HCT116 (cell line): ENCODE measurements around the gene FGF22. TPM values are rescaled to one million over a fixed set of nuclear protein-coding genes. Genes with fewer than 3 reads are reported as not detected.

Source experiments
- ATAC-seq: fragments of 200-7000 bp; cut with Tn5 transposase; 2 replicates; pipeline ENCODE4 v1.9.1; 2020; ENCODE audit warnings: mild to moderate bottlenecking, moderate library complexity
- BruUV-seq: library from RNA; stranded (reverse); fragments of 400-500 nt; replicated peaks from 2 replicates; lab custom pipeline; 2021; lab: Mats Ljungman, UMichigan
- CTCF ChIA-PET: fragments of 300-600 bp; sonication (Branson Sonifier 250); formaldehyde crosslinking; loops from one replicate; lab custom pipeline; 2021; ENCODE audit warnings: antibody characterized with exemption; lab: Charles Lee
- POLR2A ChIA-PET: fragments of 300-600, 350-600 bp; sonication (Branson Sonifier 250); formaldehyde crosslinking; loops from one replicate; lab custom pipeline; 2021; ENCODE audit warnings: antibody characterized with exemption; lab: Charles Lee
- RAD21 ChIA-PET, 2 experiments: fragments of 300-600 bp; sonication (Branson Sonifier 250); formaldehyde crosslinking; loops; one replicate each; lab custom pipeline; 2023; ENCODE audit warnings: low total read pairs in 2 of 2; ENCODE audit not compliant: uncharacterized antibody in 2 of 2, unreplicated experiment in 2 of 2, low non-redundant PET in 1 of 2; lab: Charles Lee
- DNase-seq: peaks from one replicate; pipeline ENCODE4 v3.0.0-alpha.2; 2010; ENCODE audit warnings: low read depth, low spot score
- H2AFZ ChIP-seq: fragments of 200-600 bp; shearing (Covaris generic), sonication (generic); 2 replicates; pipeline ENCODE4 v1.6.1; 2017; ENCODE audit warnings: low read depth, mixed run types, mixed read lengths, antibody characterized with exemption, low read length; ENCODE audit not compliant: poor library complexity, severe bottlenecking
- H3K27ac ChIP-seq: 2 replicates; pipeline ENCODE4 v1.5.1; 2012; ENCODE audit warnings: low read depth, low read length
- H3K27me3 ChIP-seq: fragments of 200-600 bp; sonication (generic); 2 replicates; pipeline ENCODE4 v1.6.1; 2016; ENCODE audit warnings: mixed run types, low read length, mixed read lengths; ENCODE audit not compliant: insufficient read depth
- H3K36me3 ChIP-seq, 2 experiments: fragments of 200-500 bp in 1 of 2; fragments of 200-600 bp in 1 of 2; sonication (Bioruptor generic) in 1 of 2; sonication (generic) in 1 of 2; 2 replicates each; pipeline versions ENCODE4 v1.5.1 to v1.6.1; 2014 to 2016; ENCODE audit warnings: low read length in 2 of 2, inconsistent platforms in 1 of 2, mixed read lengths in 1 of 2, mixed run types in 1 of 2; ENCODE audit not compliant: insufficient read depth in 2 of 2, control insufficient read depth in 1 of 2
- H3K4me1 ChIP-seq, 2 experiments: fragments of 200-600 bp in 1 of 2; sonication (generic) in 1 of 2; 2 replicates each; pipeline versions ENCODE4 v1.5.1 to v1.6.1; 2012 to 2017; ENCODE audit warnings: low read length in 2 of 2, inconsistent platforms in 1 of 2, mild to moderate bottlenecking in 1 of 2, mixed read lengths in 1 of 2, mixed run types in 1 of 2, moderate library complexity in 1 of 2; ENCODE audit not compliant: insufficient read depth in 2 of 2, control insufficient read depth in 1 of 2
- H3K4me2 ChIP-seq: fragments of 200-600 bp; sonication (generic); 2 replicates; pipeline ENCODE4 v1.6.1; 2017; ENCODE audit warnings: mixed run types, low read length, mixed read lengths
- H3K4me3 ChIP-seq, 2 experiments: fragments of 200-600 bp in 1 of 2; sonication (generic) in 1 of 2; replicated peaks in 1 of 2; 2 replicates each; pipeline ENCODE4 v1.5.1; 2011 to 2016; ENCODE audit warnings: low read length in 2 of 2, control low read depth in 1 of 2, low read depth in 1 of 2, mild to moderate bottlenecking in 1 of 2, mixed read lengths in 1 of 2, mixed run types in 1 of 2
- H3K79me2 ChIP-seq: fragments of 200-600 bp; sonication (generic); 2 replicates; pipeline ENCODE4 v1.6.1; 2017; ENCODE audit warnings: mild to moderate bottlenecking, mixed run types, low read length, moderate library complexity, mixed read lengths; ENCODE audit not compliant: insufficient read depth
- H3K9ac ChIP-seq: fragments of 200-600 bp; sonication (generic); 2 replicates; pipeline ENCODE4 v1.6.1; 2016; ENCODE audit warnings: low read length, mixed read lengths
- H3K9me2 ChIP-seq: fragments of 200-600 bp; sonication (generic), shearing (Covaris generic); 2 replicates; pipeline ENCODE4 v1.6.1; 2017; ENCODE audit warnings: mixed run types, mild to moderate bottlenecking, moderate library complexity; ENCODE audit not compliant: insufficient read depth
- H3K9me3 ChIP-seq, 2 experiments: fragments of 200-500 bp in 1 of 2; fragments of 200-600 bp in 1 of 2; sonication (Bioruptor generic) in 1 of 2; sonication (generic) in 1 of 2; 2 replicates each; pipeline ENCODE4 v1.6.1; 2014 to 2017; ENCODE audit warnings: low read length in 2 of 2, mixed read lengths in 2 of 2, inconsistent platforms in 1 of 2, low read depth in 1 of 2, mild to moderate bottlenecking in 1 of 2, mixed run types in 1 of 2, moderate library complexity in 1 of 2; ENCODE audit not compliant: control insufficient read depth in 1 of 2, insufficient read depth in 1 of 2
- H4K20me1 ChIP-seq: fragments of 200-600 bp; sonication (generic), shearing (Covaris generic); 2 replicates; pipeline ENCODE4 v1.6.1; 2017; ENCODE audit warnings: mixed run types, mild to moderate bottlenecking, moderate library complexity; ENCODE audit not compliant: insufficient read depth
- FOSL1 ChIP-seq: IDR thresholded peaks from 2 replicates; pipeline ENCODE4 v1.6.1; 2012; ENCODE audit warnings: low read depth
- SIN3A ChIP-seq: IDR thresholded peaks from 2 replicates; pipeline ENCODE4 v1.6.1; 2012; ENCODE audit warnings: low read depth
- SP1 ChIP-seq: IDR thresholded peaks from 2 replicates; pipeline ENCODE4 v1.6.1; 2012; ENCODE audit warnings: low read depth
- ZFX ChIP-seq: fragments of 450-650 bp; IDR thresholded peaks from 2 replicates; pipeline ENCODE4 v1.6.1; 2017
- intact Hi-C: fragments of 100-400 bp; cut with micrococcal nuclease; formaldehyde crosslinking; loops from 2 replicates; pipeline ENCODE4 v1.10.0; 2022
- total RNA-seq: library from RNA; stranded (reverse); gene quantifications from one replicate; pipeline ENCODE4 v1.2.1, GENCODE V29; 2021; ENCODE audit not compliant: unreplicated experiment
- TF ChIP-seq, protein P1 (sequence below): IDR thresholded peaks from 2 replicates; pipeline ENCODE4 v1.6.1; 2012

The FGF22 gene
- total RNA-seq, 1 experiment from 2014 or later, result 1.5 TPM

DNA sequence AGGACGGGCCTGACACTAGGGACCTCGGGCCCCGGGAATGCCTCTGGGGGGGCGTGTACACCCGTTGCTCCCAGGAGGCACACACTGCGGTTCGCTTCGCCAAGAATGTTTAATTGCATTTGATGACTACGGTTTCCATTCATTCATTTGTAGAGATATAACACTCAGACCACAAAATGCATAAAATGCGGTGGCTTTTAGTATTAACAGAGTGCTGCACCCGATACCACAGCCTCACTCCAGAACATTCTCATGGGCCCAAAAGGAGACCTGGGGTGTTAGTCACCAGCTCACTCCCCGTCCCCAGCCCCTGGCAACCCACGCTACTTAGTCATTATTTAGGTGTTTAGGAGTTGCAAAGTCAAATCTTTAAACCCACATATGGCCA is 28.2 kb upstream of the FGF22 start:
- no peaks in the 10 kb centered on the region for H3K9me3 ChIP-seq
- H3K36me3 ChIP-seq, result peaks cover 0 to 6% of the 10 kb centered on the region in 2 experiments; a peak in 1 of 4 replicates
- H3K4me1 ChIP-seq, result peaks cover 8 to 11% of the 10 kb centered on the region in 2 experiments; a peak in 3 of 4 replicates
- RAD21 ChIA-PET, result no interaction called here
- intact Hi-C loops, result no loop called here
- H2AFZ ChIP-seq, result no peak overlapping the region
- ATAC-seq (no peak), DNase-seq (no peak)
- H3K9ac ChIP-seq, result no peak overlapping the region
- CTCF ChIA-PET, result no interaction called here
- no peak overlapping the region for H3K27ac ChIP-seq
- no peaks in the 10 kb centered on the region for H3K79me2 ChIP-seq
- H3K9me2 ChIP-seq, result no peaks in the 10 kb centered on the region
- no peak overlapping the region for H3K4me3 ChIP-seq
- no peaks in the 10 kb centered on the region for H3K27me3 ChIP-seq
- POLR2A ChIA-PET, result no interaction called here
- H3K4me2 ChIP-seq, result no peak overlapping the region
- H4K20me1 ChIP-seq, result no peaks in the 10 kb centered on the region
- BruUV-seq, result no TSS peak
- TF ChIP-seq ZFX (peak; percentile 3; the same call in 1 of the 2 replicates), SP1 (no peak)

DNA sequence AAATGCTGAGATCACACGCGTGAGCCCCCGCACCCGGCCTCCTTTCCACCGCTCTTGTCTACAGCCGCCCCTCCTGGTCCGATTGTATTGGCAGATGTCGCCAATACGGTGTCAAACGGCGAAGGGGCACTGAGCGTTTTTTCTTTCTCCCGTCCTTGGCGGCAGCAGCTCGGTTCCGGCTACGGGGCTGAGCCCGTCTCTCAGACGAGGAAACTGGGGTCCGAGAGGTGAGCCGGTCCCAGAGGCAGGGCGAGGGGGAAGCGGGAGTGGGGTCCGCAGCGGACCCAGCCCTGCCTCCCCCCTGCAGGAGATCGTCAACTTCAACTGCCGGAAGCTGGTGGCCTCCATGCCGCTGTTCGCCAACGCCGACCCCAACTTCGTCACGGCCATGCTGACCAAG is 26.7 kb upstream of the FGF22 start:
- Histone ChIP-seq H2AFZ (no peak overlapping the region), H3K4me2 (no peak overlapping the region), H3K4me1 (peaks cover 8 to 11% of the 10 kb centered on the region in 2 experiments; a peak in 3 of 4 replicates), H3K9me3 (no peaks in the 10 kb centered on the region), H3K27ac (no peak overlapping the region), H4K20me1 (no peaks in the 10 kb centered on the region), H3K9me2 (no peaks in the 10 kb centered on the region), H3K9ac (no peak overlapping the region), H3K36me3 (peaks cover 0 to 6% of the 10 kb centered on the region in 2 experiments; a peak in 2 of 4 replicates), H3K27me3 (no peaks in the 10 kb centered on the region), H3K79me2 (no peaks in the 10 kb centered on the region), H3K4me3 (no peak overlapping the region)
- TF ChIP-seq FOSL1 (no peak), SIN3A (no peak)
- TF ChIP-seq, protein P1, sequence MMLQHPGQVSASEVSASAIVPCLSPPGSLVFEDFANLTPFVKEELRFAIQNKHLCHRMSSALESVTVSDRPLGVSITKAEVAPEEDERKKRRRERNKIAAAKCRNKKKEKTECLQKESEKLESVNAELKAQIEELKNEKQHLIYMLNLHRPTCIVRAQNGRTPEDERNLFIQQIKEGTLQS, result no peak
- no TSS peak for BruUV-seq
- ChIA-PET RAD21 (interaction anchor here in 1 of 2 experiments (0.7 kb wide), 1 partner anchor 34 kb away, joined by 6 read pairs; no protein-coding TSS in a partner anchor), POLR2A (no interaction called here), CTCF (interaction anchor here (0.6 kb wide), 1 partner anchor 121 kb away, joined by 5 read pairs; no protein-coding TSS in a partner anchor)
- intact Hi-C loops, result no loop called here
- DNase-seq, result no peak
- no peak for ATAC-seq
